WERI-Rb-1 (cell line): ENCODE results near the gene C22orf31.

ENCODE experiments used
- DNase-seq: peaks from one replicate; pipeline ENCODE4 v3.0.0-alpha.2; 2020
- H3K27ac ChIP-seq: fragments of 250-450 bp; sonication (Bioruptor Pico); 2 replicates; pipeline ENCODE4 v1.5.1; 2020; ENCODE audit warnings: mild to moderate bottlenecking, moderate library complexity
- H3K27me3 ChIP-seq: fragments of 250-450 bp; sonication (Bioruptor Pico); 2 replicates; pipeline ENCODE4 v1.5.1; 2021; ENCODE audit warnings: mild to moderate bottlenecking, low read depth, moderate library complexity; ENCODE audit not compliant: insufficient read depth, severe bottlenecking
- H3K36me3 ChIP-seq: fragments of 250-450 bp; sonication (Bioruptor Pico); 2 replicates; pipeline ENCODE4 v1.5.1; 2020; ENCODE audit warnings: mild to moderate bottlenecking, moderate library complexity
- H3K4me3 ChIP-seq: 2 replicates; pipeline ENCODE4 v1.5.1; 2011; ENCODE audit warnings: low read depth, mild to moderate bottlenecking, control low read depth, low read length
- H3K9me3 ChIP-seq: fragments of 250-450 bp; sonication (Bioruptor Pico); 2 replicates; pipeline ENCODE4 v1.5.1; 2021; ENCODE audit warnings: mild to moderate bottlenecking, moderate library complexity; ENCODE audit not compliant: severe bottlenecking
- CTCF ChIP-seq: IDR thresholded peaks from 2 replicates; pipeline ENCODE4 v1.5.1; 2011; ENCODE audit warnings: low read depth, mild to moderate bottlenecking, control low read depth, inconsistent platforms, low read length

The C22orf31 gene

GRCh38 chr22:29014773-29015172 lies 46.9 kb downstream of the C22orf31 start:
- H3K36me3 ChIP-seq: no peaks in the 10 kb centered on the region; the same call in none of the 2 replicates
- DNase-seq: no peak
- no peaks in the 10 kb centered on the region for H3K9me3 ChIP-seq
- H3K27me3 ChIP-seq: no peaks in the 10 kb centered on the region
- TF ChIP-seq CTCF: no peak
- H3K27ac ChIP-seq: no peak overlapping the region
- H3K4me3 ChIP-seq: no peak overlapping the region

- TF ChIP-seq CTCF: no peak
- DNase-seq: no peak
- H3K27ac ChIP-seq: no peak overlapping the region
- H3K36me3 ChIP-seq: no peaks in the 10 kb centered on the region; the same call in none of the 2 replicates
- no peaks in the 10 kb centered on the region for H3K9me3 ChIP-seq
- no peak overlapping the region for H3K4me3 ChIP-seq
- H3K27me3 ChIP-seq: no peaks in the 10 kb centered on the region
Measured at GRCh38 chr22:29014293-29014692, 47.3 kb downstream of the C22orf31 start.

GRCh38 chr22:29012952-29013351 lies 48.7 kb downstream of the C22orf31 start:
- Histone ChIP-seq H3K4me3 (no peak overlapping the region), H3K36me3 (no peaks in the 10 kb centered on the region; the same call in none of the 2 replicates), H3K9me3 (no peaks in the 10 kb centered on the region), H3K27ac (no peak overlapping the region), H3K27me3 (no peaks in the 10 kb centered on the region)
- no peak for TF ChIP-seq CTCF
- DNase-seq: no peak

GRCh38 chr22:29012101-29012433 lies 49.6 kb downstream of the C22orf31 start:
- no peak overlapping the region for H3K27ac ChIP-seq
- TF ChIP-seq CTCF: no peak
- no peaks in the 10 kb centered on the region; the same call in none of the 2 replicates for H3K36me3 ChIP-seq
- no peaks in the 10 kb centered on the region for H3K9me3 ChIP-seq
- no peak overlapping the region for H3K4me3 ChIP-seq
- H3K27me3 ChIP-seq: no peaks in the 10 kb centered on the region
- DNase-seq: no peak

- no peak for DNase-seq
- no peaks in the 10 kb centered on the region for H3K27me3 ChIP-seq
- H3K9me3 ChIP-seq: no peaks in the 10 kb centered on the region
- H3K4me3 ChIP-seq: no peak overlapping the region
- no peak overlapping the region for H3K27ac ChIP-seq
- no peak for TF ChIP-seq CTCF
- no peaks in the 10 kb centered on the region; the same call in none of the 2 replicates for H3K36me3 ChIP-seq
Measured at GRCh38 chr22:29011240-29012100, 50.2 kb downstream of the C22orf31 start.
